Colonic mucosa (tissue), 4 donors: Measurements from ENCODE around the gene ZNF407. TPM values are rescaled to one million over a fixed set of nuclear protein-coding genes. Genes with fewer than 3 reads are reported as not detected.

Experiments used
- DNase-seq: peaks from one replicate; pipeline ENCODE4 v3.0.0-alpha.2; 2020
- H3K27ac ChIP-seq: fragments of 200-600 bp; one replicate; pipeline ENCODE4 v1.8.0; 2021
- H3K27me3 ChIP-seq: fragments of 200-600 bp; one replicate; pipeline ENCODE4 v1.8.0; 2021
- H3K36me3 ChIP-seq: fragments of 200-600 bp; one replicate; pipeline ENCODE4 v1.8.0; 2021
- H3K4me1 ChIP-seq: fragments of 200-600 bp; one replicate; pipeline ENCODE4 v1.8.0; 2021; ENCODE audit warnings: mild to moderate bottlenecking
- H3K4me3 ChIP-seq: fragments of 200-600 bp; one replicate; pipeline ENCODE4 v1.8.0; 2021
- H3K9ac ChIP-seq, 2 donors: one replicate each; pipeline ENCODE4 v1.7.0; 2013; ENCODE audit warnings: control low read depth in 2 of 2, low read depth in 2 of 2, low read length in 2 of 2
- H3K9me3 ChIP-seq: fragments of 200-600 bp; one replicate; pipeline ENCODE4 v1.8.0; 2021
- intact Hi-C: fragments of 100-400 bp; cut with DNase I; formaldehyde crosslinking; loops from one replicate; pipeline ENCODE4 v1.14.1; 2022
- total RNA-seq, 2 donors: library from RNA; stranded (reverse); fragmentation: NEBNext Ultra II Directional in 1 of 2; extraction: Animal tissue kit (Norgen Biotek cat#: 25700) in 1 of 2; gene quantifications; one replicate each; pipeline ENCODE4 v1.2.1, GENCODE V29; 2021
- TF ChIP-seq, protein P1 (sequence below): fragments of 200-600 bp; IDR thresholded peaks from one replicate; pipeline ENCODE4 v1.8.0; 2022; ENCODE audit warnings: antibody characterized with exemption, mild to moderate bottlenecking
- donor health status: healthy.
- donor health status: DM: no; HTN: no; CAD: no.
- donor health status: DM: no; HTN: no; CAD: no.

The ZNF407 gene
- total RNA-seq, 2 donors from 2014 or later, result 8.1 to 13.1 TPM

DNA sequence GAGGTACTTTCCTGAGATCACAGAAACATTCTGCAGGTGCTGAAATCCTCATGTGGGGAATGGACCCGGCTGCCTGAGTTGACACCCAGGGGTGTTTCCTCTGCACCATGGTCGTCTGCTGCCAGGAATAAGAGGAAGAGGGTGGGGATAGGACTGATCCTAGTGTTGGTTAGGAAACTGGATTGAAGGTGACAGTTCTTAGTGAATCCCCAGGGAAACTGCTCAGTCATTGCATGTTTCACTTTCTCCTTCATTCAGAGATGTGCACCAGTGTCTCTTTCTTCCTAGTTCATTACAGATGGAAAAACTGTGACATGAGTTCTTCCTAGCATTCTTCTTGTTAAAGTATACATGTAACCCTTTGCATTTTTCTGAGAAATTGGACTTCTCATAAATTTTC lies 317.0 kb downstream of the ZNF407 start:
- Histone ChIP-seq H3K36me3 (no peaks in the 10 kb centered on the region), H3K9me3 (no peaks in the 10 kb centered on the region)

GRCh38 chr18:74916773-74917393 lies 319.2 kb downstream of the ZNF407 start:
- no peak overlapping the region for H3K9ac ChIP-seq
- no peak overlapping the region for H3K4me3 ChIP-seq
- DNase-seq, result no peak
- no peaks in the 10 kb centered on the region for H3K27me3 ChIP-seq
- TF ChIP-seq, protein P1, sequence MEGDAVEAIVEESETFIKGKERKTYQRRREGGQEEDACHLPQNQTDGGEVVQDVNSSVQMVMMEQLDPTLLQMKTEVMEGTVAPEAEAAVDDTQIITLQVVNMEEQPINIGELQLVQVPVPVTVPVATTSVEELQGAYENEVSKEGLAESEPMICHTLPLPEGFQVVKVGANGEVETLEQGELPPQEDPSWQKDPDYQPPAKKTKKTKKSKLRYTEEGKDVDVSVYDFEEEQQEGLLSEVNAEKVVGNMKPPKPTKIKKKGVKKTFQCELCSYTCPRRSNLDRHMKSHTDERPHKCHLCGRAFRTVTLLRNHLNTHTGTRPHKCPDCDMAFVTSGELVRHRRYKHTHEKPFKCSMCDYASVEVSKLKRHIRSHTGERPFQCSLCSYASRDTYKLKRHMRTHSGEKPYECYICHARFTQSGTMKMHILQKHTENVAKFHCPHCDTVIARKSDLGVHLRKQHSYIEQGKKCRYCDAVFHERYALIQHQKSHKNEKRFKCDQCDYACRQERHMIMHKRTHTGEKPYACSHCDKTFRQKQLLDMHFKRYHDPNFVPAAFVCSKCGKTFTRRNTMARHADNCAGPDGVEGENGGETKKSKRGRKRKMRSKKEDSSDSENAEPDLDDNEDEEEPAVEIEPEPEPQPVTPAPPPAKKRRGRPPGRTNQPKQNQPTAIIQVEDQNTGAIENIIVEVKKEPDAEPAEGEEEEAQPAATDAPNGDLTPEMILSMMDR, result no peak
- H3K9me3 ChIP-seq, result no peaks in the 10 kb centered on the region
- H3K27ac ChIP-seq, result no peak overlapping the region
- no peaks in the 10 kb centered on the region for H3K4me1 ChIP-seq
- intact Hi-C loops, result no loop called here
- H3K36me3 ChIP-seq, result no peaks in the 10 kb centered on the region

More for the DNA sequence above, 317.0 kb downstream of the ZNF407 start:
- Histone ChIP-seq H3K4me1 (no peaks in the 10 kb centered on the region), H3K27ac (no peak overlapping the region), H3K9ac (no peak overlapping the region), H3K27me3 (no peaks in the 10 kb centered on the region), H3K4me3 (no peak overlapping the region)
- TF ChIP-seq, protein P1, result no peak
- DNase-seq, result no peak
- intact Hi-C loops, result no loop called here

GRCh38 chr18:74918276-74918790 lies 320.7 kb downstream of the ZNF407 start:
- no peak overlapping the region for H3K4me3 ChIP-seq
- no peaks in the 10 kb centered on the region for H3K36me3 ChIP-seq
- H3K27ac ChIP-seq, result no peak overlapping the region
- no peak for DNase-seq
- no peaks in the 10 kb centered on the region for H3K27me3 ChIP-seq
- intact Hi-C loops, result no loop called here
- TF ChIP-seq, protein P1, result no peak
- no peaks in the 10 kb centered on the region for H3K9me3 ChIP-seq
- H3K4me1 ChIP-seq, result no peaks in the 10 kb centered on the region
- H3K9ac ChIP-seq, result no peak overlapping the region

DNA sequence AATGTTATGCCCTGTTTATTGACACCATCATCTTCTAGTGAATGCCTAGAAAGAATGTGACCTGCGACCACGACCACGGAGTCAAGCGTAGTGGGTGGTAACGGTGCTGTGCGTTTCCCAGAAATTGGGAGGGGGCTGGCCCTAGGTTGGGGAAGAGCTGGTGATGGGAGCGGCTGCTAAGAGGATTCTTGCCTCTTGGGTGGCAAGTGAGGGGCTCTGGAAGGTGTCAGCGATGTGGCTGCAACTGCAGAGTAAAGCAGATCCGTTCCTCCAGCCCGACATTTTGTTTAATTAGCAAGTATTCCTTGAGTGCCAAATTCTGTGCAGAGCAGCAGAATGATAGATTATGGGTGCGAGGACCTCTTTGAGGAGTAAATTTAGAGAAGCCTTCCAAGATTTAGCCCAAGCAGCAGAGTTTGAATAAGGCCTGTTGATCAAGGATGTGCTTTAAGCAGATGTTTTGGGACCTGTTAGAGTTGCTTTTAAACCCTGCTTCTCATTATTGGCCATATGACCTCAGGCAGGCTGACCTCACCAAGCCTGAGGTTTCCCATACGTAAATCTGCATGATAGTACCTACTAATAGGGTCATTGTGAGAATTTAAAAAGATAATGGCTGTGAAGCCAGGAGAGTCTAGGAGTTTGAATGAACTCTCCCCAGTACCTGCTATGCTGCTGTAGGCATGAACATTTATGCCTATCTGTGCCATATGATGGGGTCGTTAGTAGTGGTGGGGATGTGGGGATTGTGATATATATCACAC lies 323.6 kb downstream of the ZNF407 start:
- H3K9ac ChIP-seq, result no peak overlapping the region
- TF ChIP-seq, protein P1, result no peak
- H3K4me3 ChIP-seq, result no peak overlapping the region
- no peaks in the 10 kb centered on the region for H3K27me3 ChIP-seq
- intact Hi-C loops, result no loop called here
- H3K4me1 ChIP-seq, result no peaks in the 10 kb centered on the region
- no peak overlapping the region for H3K27ac ChIP-seq
- no peaks in the 10 kb centered on the region for H3K9me3 ChIP-seq
- no peaks in the 10 kb centered on the region for H3K36me3 ChIP-seq
- no peak for DNase-seq

GRCh38 chr18:74926051-74926450 lies 328.4 kb downstream of the ZNF407 start:
- Histone ChIP-seq H3K9me3 (no peaks in the 10 kb centered on the region), H3K27ac (no peak overlapping the region), H3K27me3 (no peaks in the 10 kb centered on the region), H3K36me3 (no peaks in the 10 kb centered on the region), H3K9ac (no peak overlapping the region), H3K4me1 (no peaks in the 10 kb centered on the region), H3K4me3 (no peak overlapping the region)
- TF ChIP-seq, protein P1, result no peak
- no peak for DNase-seq
- intact Hi-C loops, result no loop called here
